ENCODE data around the gene AGMO. TPM values are rescaled to one million over a fixed set of nuclear protein-coding genes. Genes with fewer than 3 reads are reported as not detected.

Gene AGMO
- total and polyA plus RNA-seq, 2 of the 8 experiments (the other 6 are each of a cell fraction or from before 2014, with no cell fraction given), result 0.22 to 0.45 TPM

GRCh38 chr7:15607529-15608210 is 45.9 kb upstream of the AGMO start:
- peak overlapping the region; percentile 99 for H2AFZ ChIP-seq (ENCODE audit: low read length)
- H3K27me3 ChIP-seq (replicated peaks in 1 of 4; ENCODE audit: control insufficient read depth in 3 of 4, extremely low read depth in 1 of 4, insufficient read depth in 3 of 4, low read length in 3 of 4), result no peaks in the 10 kb centered on the region
- peak overlapping the region; percentile 76 for H4K5ac ChIP-seq (ENCODE audit: insufficient read length, low read depth, low read length)
- no peaks in the 10 kb centered on the region for H3K9me3 ChIP-seq (ENCODE audit: insufficient read depth in 2 of 2, low read depth in 1 of 2, low read length in 1 of 2)
- H3K23me2 ChIP-seq (ENCODE audit: low read depth, low read length), result peaks cover 1% of the 10 kb centered on the region; the same call in 1 of the 2 replicates
- DNase-seq (ENCODE audit: low read depth in 1 of 2, low spot score in 2 of 2) (no peak), FAIRE-seq (no peak)
- no peak overlapping the region for H2BK20ac ChIP-seq (ENCODE audit: low read length)
- no peaks in the 10 kb centered on the region for H3K36me3 ChIP-seq (ENCODE audit: control insufficient read depth in 2 of 4, insufficient read depth in 4 of 4, low read length in 3 of 4)
- no peak overlapping the region for H2BK12ac ChIP-seq (ENCODE audit: low read depth, low read length)
- H2BK120ac ChIP-seq (replicated peaks; ENCODE audit: low read depth, low read length), result no peak overlapping the region
- no peak overlapping the region for H3K4ac ChIP-seq (replicated peaks; ENCODE audit: insufficient read length, low read depth, low read length)
- no peak overlapping the region for H3K4me2 ChIP-seq (ENCODE audit: insufficient read depth in 1 of 2, low read depth in 2 of 2, low read length in 2 of 2)
- H3K14ac ChIP-seq (ENCODE audit: insufficient read length), result no peak overlapping the region
- H3K23ac ChIP-seq (ENCODE audit: insufficient read length), result no peak overlapping the region
- no peak overlapping the region for H2AK5ac ChIP-seq (ENCODE audit: low read depth, low read length)
- no peaks in the 10 kb centered on the region for H3K79me2 ChIP-seq (ENCODE audit: control insufficient read depth in 1 of 2, insufficient read depth in 2 of 2, low read length in 2 of 2)
- no peak overlapping the region for H4K91ac ChIP-seq (replicated peaks; ENCODE audit: insufficient read length, low read length)
- no peak overlapping the region for H4K8ac ChIP-seq (ENCODE audit: extremely low read depth, insufficient read depth, low read length)
- H2BK15ac ChIP-seq (ENCODE audit: low read length), result no peak overlapping the region
- POLR2A ChIA-PET (ENCODE audit: partially characterized antibody), result no interaction called here
- H3K27ac ChIP-seq (ENCODE audit: low read depth, low read length), result no peak overlapping the region
- WGBS, 2 experiments (ENCODE audit: extremely low coverage in 1 of 2, insufficient coverage in 1 of 2, insufficient read length in 1 of 2, insufficient replicate concordance in 2 of 2, low coverage in 1 of 2, low lambda C conversion rate in 2 of 2, missing lambda C conversion rate in 1 of 2), result 87% methylated on average over 5 of the region's 5 CpGs; no CpG with 5 or more reads in 1 of the 2 experiments
- CTCF ChIA-PET (ENCODE audit: partially characterized antibody), result interaction anchor here (0.7 to 1.7 kb wide), 3 partner anchors 280 to 407 kb away, joined by 3 to 6 read pairs (median 3); no protein-coding TSS in a partner anchor
- no peak overlapping the region for H2BK5ac ChIP-seq (ENCODE audit: low read depth, low read length)
- H4K20me1 ChIP-seq (replicated peaks in 1 of 2; ENCODE audit: control insufficient read depth in 1 of 2, insufficient read depth in 2 of 2, low read length in 2 of 2), result no peaks in the 10 kb centered on the region
- H3K79me1 ChIP-seq (ENCODE audit: low read depth, low read length), result no peaks in the 10 kb centered on the region
- no peak overlapping the region for H3K18ac ChIP-seq (ENCODE audit: extremely low read depth, low read length)
- H3K4me1 ChIP-seq (replicated peaks in 1 of 4; ENCODE audit: control insufficient read depth in 3 of 4, insufficient read depth in 4 of 4, low read length in 3 of 4), result no peaks in the 10 kb centered on the region; a peak in 1 of 7 replicates
- no peak overlapping the region for H3K9ac ChIP-seq (replicated peaks in 1 of 4; ENCODE audit: extremely low read depth in 1 of 4, low read depth in 3 of 4, low read length in 3 of 4)
- no peak overlapping the region for H3K4me3 ChIP-seq (ENCODE audit: extremely low read depth in 1 of 4, insufficient read depth in 2 of 4, low read depth in 3 of 4, low read length in 4 of 4)
- H3K56ac ChIP-seq (replicated peaks; ENCODE audit: insufficient read length, low read depth, low read length), result no peak overlapping the region
- no peak for TF ChIP-seq EGR1 (IDR thresholded peaks at IDR 0.05; ENCODE audit: borderline replicate concordance, low read depth, low read length)
- no peak for TF ChIP-seq SIN3A (conservative IDR thresholded peaks at IDR 0.05 in 1 of 2, IDR thresholded peaks at IDR 0.05 in 1 of 2; ENCODE audit: low read depth in 1 of 2, low read length in 2 of 2)
- no peak for TF ChIP-seq ATF2 (IDR thresholded peaks at IDR 0.05; ENCODE audit: low read length)
- TF ChIP-seq TAF1 (IDR thresholded peaks at IDR 0.05; ENCODE audit: low read depth, low read length), result no peak
- no peak for TF ChIP-seq KDM5A (IDR thresholded peaks at IDR 0.05; ENCODE audit: low read length)
- TF ChIP-seq BCL11A (IDR thresholded peaks at IDR 0.05; ENCODE audit: low read depth in 2 of 2, low read length in 2 of 2), result no peak
- no peak for TF ChIP-seq SP2 (IDR thresholded peaks at IDR 0.05; ENCODE audit: low read length)
- no peak for TF ChIP-seq NANOG (IDR thresholded peaks at IDR 0.05; ENCODE audit: insufficient read depth, low read depth, low read length, poor library complexity, severe bottlenecking)
- no peak for TF ChIP-seq EZH2 (IDR thresholded peaks at IDR 0.05; ENCODE audit: low read depth, low read length, severe bottlenecking)
- no peak for TF ChIP-seq RNF2 (IDR thresholded peaks at IDR 0.05; ENCODE audit: borderline replicate concordance, low read depth, low read length, missing control alignments, poor library complexity, severe bottlenecking)
